ENCODE measurements around the gene STK11IP. TPM values are rescaled to one million over a fixed set of nuclear protein-coding genes. Genes with fewer than 3 reads are reported as not detected.

Gene STK11IP
- total RNA-seq, 8 experiments from 2014 or later = 7.2 to 28.2 (median 15.4) TPM

GRCh38 chr2:219567791-219568361 lies 29.8 kb upstream of the STK11IP start:
- no peak overlapping the region for H3K4me3 ChIP-seq
- no peak overlapping the region for H3K27ac ChIP-seq
- in situ Hi-C loops (cut with MboI; ENCODE audit: low pct_unique_long_range_greater_than_20kb in 2 of 9, low sequenced_read_pairs in 9 of 9, unreplicated experiment in 9 of 9) = no loop called here
- 78 to 96% (median 93%) methylated on average over 1 to 8 of the region's 35 CpGs; no CpG with 5 or more reads in 5 of the 10 experiments for WGBS, 10 experiments
- no peak for ATAC-seq (replicated peaks in 6 of 8)
- peaks cover 18 to 19% of the 10 kb centered on the region in 2 donors for H3K4me1 ChIP-seq (replicated peaks in 1 of 2)

- WGBS, 10 experiments = 62 to 93% (median 87%) methylated on average over 3 to 6 of the region's 6 CpGs; no CpG with 5 or more reads in 1 of the 10 experiments
- H3K27ac ChIP-seq = no peak overlapping the region
- no peak overlapping the region for H3K4me3 ChIP-seq
- in situ Hi-C loops (cut with MboI; ENCODE audit: low pct_unique_long_range_greater_than_20kb in 2 of 9, low sequenced_read_pairs in 9 of 9, unreplicated experiment in 9 of 9) = no loop called here
- peaks cover 18 to 19% of the 10 kb centered on the region in 2 donors for H3K4me1 ChIP-seq (replicated peaks in 1 of 2)
- ATAC-seq (replicated peaks in 6 of 8) = no peak
These were observed 28.6 kb upstream of the STK11IP start for GRCh38 chr2:219569041-219569440.

- H3K4me3 ChIP-seq = peak overlapping the region in 3 of 5 donors; percentile 72 to 96 (median 75)
- 14 to 95% (median 65%) methylated on average over 1 to 4 of the region's 6 CpGs; no CpG with 5 or more reads in 2 of the 10 experiments for WGBS, 10 experiments
- no peak overlapping the region for H3K27ac ChIP-seq
- peaks cover 18 to 19% of the 10 kb centered on the region in 2 donors for H3K4me1 ChIP-seq (replicated peaks in 1 of 2)
- in situ Hi-C loops (cut with MboI; ENCODE audit: low pct_unique_long_range_greater_than_20kb in 2 of 9, low sequenced_read_pairs in 9 of 9, unreplicated experiment in 9 of 9) = no loop called here
- ATAC-seq (replicated peaks in 6 of 8) = no peak
These were observed 28.0 kb upstream of the STK11IP start for GRCh38 chr2:219569635-219570034.

- in situ Hi-C loops (cut with MboI; ENCODE audit: low pct_unique_long_range_greater_than_20kb in 2 of 9, low sequenced_read_pairs in 9 of 9, unreplicated experiment in 9 of 9) = no loop called here
- peak; percentile 28 to 67 (median 36) for ATAC-seq (replicated peaks in 6 of 8)
- WGBS, 10 experiments = 0 to 24% (median 10%) methylated on average over 2 to 9 of the region's 95 CpGs; no CpG with 5 or more reads in 6 of the 10 experiments
- Histone ChIP-seq H3K4me1 (replicated peaks in 1 of 2) (peaks cover 18 to 19% of the 10 kb centered on the region in 2 donors), H3K4me3 (peak overlapping the region; percentile 61 to 96 (median 72)), H3K27ac (peak overlapping the region; percentile 78 to 87)
These were observed 27.3 kb upstream of the STK11IP start for GRCh38 chr2:219570194-219570923.

GRCh38 chr2:219570924-219571310 lies 26.7 kb upstream of the STK11IP start:
- H3K4me3 ChIP-seq = peak overlapping the region; percentile 61 to 96 (median 72)
- WGBS, 10 experiments = 0% methylated on average over 3 of the region's 55 CpGs; no CpG with 5 or more reads in 9 of the 10 experiments
- peaks cover 20 to 23% of the 10 kb centered on the region in 2 donors for H3K4me1 ChIP-seq (replicated peaks in 1 of 2)
- peak overlapping the region; percentile 78 to 87 for H3K27ac ChIP-seq
- in situ Hi-C loops (cut with MboI; ENCODE audit: low pct_unique_long_range_greater_than_20kb in 2 of 9, low sequenced_read_pairs in 9 of 9, unreplicated experiment in 9 of 9) = no loop called here
- ATAC-seq (replicated peaks in 6 of 8) = peak; percentile 40 to 68 (median 50)

DNA sequence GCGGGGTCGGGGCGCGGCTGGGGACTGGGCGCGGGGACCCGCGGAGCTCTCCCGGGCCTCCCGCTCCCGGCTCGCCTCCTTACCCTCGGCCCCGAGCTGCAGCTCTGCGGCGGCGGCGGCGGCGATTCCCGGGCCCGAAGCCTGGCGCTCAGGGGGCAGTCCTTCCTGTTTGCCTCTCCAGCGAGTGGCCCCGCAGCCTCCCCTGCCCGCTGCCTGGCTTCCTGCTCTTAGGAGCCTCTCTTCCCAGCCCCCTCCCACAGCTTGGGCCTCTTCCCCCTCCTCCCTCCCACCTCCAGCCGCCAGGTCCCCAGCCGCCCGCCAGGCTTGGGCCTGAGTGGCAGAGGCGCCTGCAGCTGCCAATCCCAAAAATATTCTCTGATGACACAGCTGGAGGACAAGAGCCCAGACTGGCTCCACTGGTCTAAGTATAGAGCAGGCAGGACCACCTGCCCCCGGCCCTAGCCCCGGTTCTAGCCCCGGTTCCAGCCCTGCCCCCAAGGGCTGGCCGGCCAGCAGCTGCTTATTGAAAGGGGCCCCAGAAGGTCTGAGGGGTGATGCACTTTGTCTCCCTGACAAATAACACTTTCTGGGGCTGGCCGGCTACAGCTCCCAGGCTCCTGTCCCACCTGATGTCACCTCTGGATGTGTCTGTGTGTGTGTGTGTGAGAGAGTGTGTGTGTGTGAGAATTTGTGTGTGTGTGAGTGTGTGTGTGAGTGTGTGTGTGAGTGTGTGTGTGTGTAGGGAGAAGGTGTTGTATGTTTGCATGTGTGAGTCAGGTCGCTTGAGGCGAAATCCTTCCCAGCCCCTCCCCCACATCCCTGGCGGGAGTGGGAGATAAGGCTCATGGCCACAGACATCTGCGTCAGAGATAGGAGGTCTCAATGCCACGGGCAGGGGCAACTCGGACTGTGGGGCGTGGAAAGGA lies 26.1 kb upstream of the STK11IP start, which contains the start of gene OBSL1:
Gene OBSL1, minus strand, starts transcription at position 229 of the 926 bp plus-strand sequence. CDS start 307 bp downstream, outside the sequence.
- WGBS, 10 experiments = 0 to 20% methylated on average over 1 to 2 of the region's 42 CpGs; no CpG with 5 or more reads in 8 of the 10 experiments

GRCh38 chr2:219572237-219573001 lies 25.2 kb upstream of the STK11IP start, which contains the start of gene INHA:
TSS of gene INHA (plus strand) at chr2:219572310. CDS start at chr2:219572375, 65 bp downstream.
- Histone ChIP-seq H3K4me3 (peak within 1 kb of the TSS; percentile 61 to 96 (median 72)), H3K4me1 (replicated peaks in 1 of 2) (peaks cover 35 to 38% of the 10 kb centered on the region in 2 donors), H3K27ac (peak within 1 kb of the TSS; percentile 78 to 87)
- ATAC-seq (replicated peaks in 6 of 8) = no peak
- WGBS, 10 experiments = 79 to 100% (median 94%) methylated on average over 1 to 6 of the region's 13 CpGs; no CpG with 5 or more reads in 3 of the 10 experiments
- in situ Hi-C loops (cut with MboI; ENCODE audit: low pct_unique_long_range_greater_than_20kb in 2 of 9, low sequenced_read_pairs in 9 of 9, unreplicated experiment in 9 of 9) = no loop called here

More for the DNA sequence above, 26.1 kb upstream of the STK11IP start, which contains the start of gene OBSL1:
- peak within 1 kb of the TSS; percentile 78 to 87 for H3K27ac ChIP-seq
- in situ Hi-C loops (cut with MboI; ENCODE audit: low pct_unique_long_range_greater_than_20kb in 2 of 9, low sequenced_read_pairs in 9 of 9, unreplicated experiment in 9 of 9) = no loop called here
- H3K4me1 ChIP-seq (replicated peaks in 1 of 2) = peaks cover 27 to 30% of the 10 kb centered on the region in 2 donors
- peak; percentile 60 to 83 (median 79) for ATAC-seq (replicated peaks in 6 of 8)
- peak within 1 kb of the TSS; percentile 61 to 96 (median 72) for H3K4me3 ChIP-seq

DNA sequence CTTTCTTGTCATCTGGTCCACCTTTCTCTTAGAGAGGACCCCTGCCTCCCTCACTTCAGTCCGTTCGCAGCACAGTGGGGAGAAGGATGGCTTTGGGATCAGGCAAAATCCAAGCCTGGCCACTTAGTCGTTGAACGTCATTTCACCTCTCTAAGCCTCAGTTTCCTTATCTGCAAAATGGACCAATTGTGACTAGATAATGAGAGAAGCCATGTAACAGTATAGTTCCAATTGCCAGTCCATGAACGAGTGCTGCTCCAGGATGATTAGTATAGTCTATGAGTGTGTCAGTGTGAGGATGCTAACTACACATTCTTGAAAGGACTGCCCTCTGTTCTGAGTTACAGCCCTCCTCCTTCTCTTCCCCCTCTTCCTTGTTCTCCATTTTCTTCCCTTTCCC lies 24.5 kb upstream of the STK11IP start:
- 33 to 94% (median 80%) methylated on average over 1 to 5 of the region's 5 CpGs; no CpG with 5 or more reads in 1 of the 10 experiments for WGBS, 10 experiments
- in situ Hi-C loops (cut with MboI; ENCODE audit: low pct_unique_long_range_greater_than_20kb in 2 of 9, low sequenced_read_pairs in 9 of 9, unreplicated experiment in 9 of 9) = no loop called here
- H3K4me1 ChIP-seq (replicated peaks in 1 of 2) = peaks cover 37 to 46% of the 10 kb centered on the region in 2 donors

GRCh38 chr2:219574484-219575311 lies 23.0 kb upstream of the STK11IP start:
- Histone ChIP-seq H3K4me3 (no peak overlapping the region), H3K4me1 (replicated peaks in 1 of 2) (peaks cover 31 to 47% of the 10 kb centered on the region in 2 donors), H3K27ac (no peak overlapping the region)
- ATAC-seq (replicated peaks in 6 of 8) = no peak
- in situ Hi-C loops (cut with MboI; ENCODE audit: low pct_unique_long_range_greater_than_20kb in 2 of 9, low sequenced_read_pairs in 9 of 9, unreplicated experiment in 9 of 9) = no loop called here
- WGBS, 10 experiments = 50 to 97% (median 80%) methylated on average over 1 to 8 of the region's 22 CpGs; no CpG with 5 or more reads in 3 of the 10 experiments

More for the DNA sequence above, 24.5 kb upstream of the STK11IP start:
- Histone ChIP-seq H3K4me3 (no peak overlapping the region), H3K27ac (no peak overlapping the region)
- no peak for ATAC-seq (replicated peaks in 6 of 8)

GRCh38 chr2:219575566-219576504 lies 21.8 kb upstream of the STK11IP start:
- no peak for ATAC-seq (replicated peaks in 6 of 8)
- Histone ChIP-seq H3K27ac (peak overlapping the region in 1 of 2 donors; percentile 55), H3K4me1 (replicated peaks in 1 of 2) (peaks cover 28 to 41% of the 10 kb centered on the region in 2 donors), H3K4me3 (no peak overlapping the region)
- 7 to 100% (median 86%) methylated on average over 1 to 4 of the region's 6 CpGs; no CpG with 5 or more reads in 3 of the 10 experiments for WGBS, 10 experiments
- in situ Hi-C loops (cut with MboI; ENCODE audit: low pct_unique_long_range_greater_than_20kb in 2 of 9, low sequenced_read_pairs in 9 of 9, unreplicated experiment in 9 of 9) = no loop called here
